ENCODE measurements around the gene WWC1. TPM values are rescaled to one million over a fixed set of nuclear protein-coding genes. Genes with fewer than 3 reads are reported as not detected.

WWC1 gene
- total RNA-seq, 1 experiment from 2014 or later, result 52.6 TPM

DNA sequence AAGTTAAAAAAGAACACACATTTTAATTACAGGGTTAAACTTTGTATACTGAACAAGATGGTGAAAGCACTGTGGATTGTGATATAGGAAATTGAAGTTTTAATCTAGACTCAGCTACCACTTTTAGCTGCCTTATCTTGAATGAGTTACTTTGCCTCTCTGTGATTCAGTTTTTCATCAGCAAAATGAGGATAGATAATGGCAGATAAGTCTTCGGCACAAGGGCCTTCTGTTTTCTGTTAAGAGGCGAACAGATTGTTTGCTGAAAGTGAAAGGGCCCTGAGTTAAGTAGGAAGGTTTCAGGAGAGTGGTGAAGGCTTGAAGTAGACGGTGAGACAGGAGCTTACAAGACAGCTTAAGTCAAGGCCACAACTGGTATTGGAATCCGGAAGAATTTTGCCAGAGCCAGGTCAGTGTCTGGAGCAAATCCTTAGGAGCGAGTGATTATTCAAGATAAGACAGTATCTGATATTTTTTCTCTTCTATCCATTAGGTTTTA lies 202.7 kb downstream of the WWC1 start:
- Histone ChIP-seq H3K79me2 (ENCODE audit: insufficient read depth, low read length) (peaks cover 47% of the 10 kb centered on the region), H3K4me2 (ENCODE audit: low read length) (no peak overlapping the region), H3K36me3 (ENCODE audit: control insufficient read depth in 1 of 2, insufficient read depth in 2 of 2, low read length in 2 of 2) (peaks cover 62 to 77% of the 10 kb centered on the region in 2 experiments), H3K27ac (ENCODE audit: low read depth, low read length) (no peak overlapping the region), H4K20me1 (ENCODE audit: insufficient read depth) (peaks cover 5% of the 10 kb centered on the region; the same call in 1 of the 2 replicates), H3K27me3 (ENCODE audit: insufficient read depth, low read length) (no peaks in the 10 kb centered on the region), H3K9ac (ENCODE audit: low read length) (no peak overlapping the region), H3K4me3 (replicated peaks in 1 of 2; ENCODE audit: low read depth in 1 of 2, low read length in 2 of 2) (no peak overlapping the region), H3K9me3 (ENCODE audit: control insufficient read depth in 1 of 2, insufficient read depth in 1 of 2, low read depth in 1 of 2, low read length in 2 of 2) (no peaks in the 10 kb centered on the region), H3K4me1 (ENCODE audit: control insufficient read depth in 1 of 2, insufficient read depth in 2 of 2, low read length in 2 of 2) (no peaks in the 10 kb centered on the region), H3K9me2 (ENCODE audit: insufficient read depth) (no peaks in the 10 kb centered on the region), H2AFZ (ENCODE audit: low read depth, low read length, poor library complexity, severe bottlenecking) (no peak overlapping the region)
- POLR2A ChIA-PET, result no interaction called here
- CTCF ChIA-PET, result no interaction called here
- DNase-seq (ENCODE audit: low read depth, low spot score), result no peak
- no peak for ATAC-seq
- TF ChIP-seq, protein P1, sequence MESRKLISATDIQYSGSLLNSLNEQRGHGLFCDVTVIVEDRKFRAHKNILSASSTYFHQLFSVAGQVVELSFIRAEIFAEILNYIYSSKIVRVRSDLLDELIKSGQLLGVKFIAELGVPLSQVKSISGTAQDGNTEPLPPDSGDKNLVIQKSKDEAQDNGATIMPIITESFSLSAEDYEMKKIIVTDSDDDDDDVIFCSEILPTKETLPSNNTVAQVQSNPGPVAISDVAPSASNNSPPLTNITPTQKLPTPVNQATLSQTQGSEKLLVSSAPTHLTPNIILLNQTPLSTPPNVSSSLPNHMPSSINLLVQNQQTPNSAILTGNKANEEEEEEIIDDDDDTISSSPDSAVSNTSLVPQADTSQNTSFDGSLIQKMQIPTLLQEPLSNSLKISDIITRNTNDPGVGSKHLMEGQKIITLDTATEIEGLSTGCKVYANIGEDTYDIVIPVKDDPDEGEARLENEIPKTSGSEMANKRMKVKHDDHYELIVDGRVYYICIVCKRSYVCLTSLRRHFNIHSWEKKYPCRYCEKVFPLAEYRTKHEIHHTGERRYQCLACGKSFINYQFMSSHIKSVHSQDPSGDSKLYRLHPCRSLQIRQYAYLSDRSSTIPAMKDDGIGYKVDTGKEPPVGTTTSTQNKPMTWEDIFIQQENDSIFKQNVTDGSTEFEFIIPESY (IDR thresholded peaks at IDR 0.05; ENCODE audit: extremely low read depth, insufficient replicate concordance, low read length), result no peak
- no peak for TF ChIP-seq CBX3 (IDR thresholded peaks at IDR 0.05; ENCODE audit: low read depth)
- TF ChIP-seq YY1 (IDR thresholded peaks at IDR 0.05; ENCODE audit: extremely low read depth, insufficient replicate concordance, low read depth, low read length), result no peak
- TF ChIP-seq ZFX (IDR thresholded peaks at IDR 0.05), result no peak
- TF ChIP-seq EZH2phosphoT487 (IDR thresholded peaks at IDR 0.05; ENCODE audit: borderline replicate concordance), result no peak
- no peak for TF ChIP-seq ATF3 (IDR thresholded peaks at IDR 0.05)
- no TSS peak for BruUV-seq (replicated peaks)
- RAD21 ChIA-PET (ENCODE audit: low non-redundant PET in 1 of 2, low total read pairs in 2 of 2, uncharacterized antibody in 2 of 2, unreplicated experiment in 2 of 2), result no interaction called here
- intact Hi-C loops (cut with micrococcal nuclease), result no loop called here
